GM12892 (cell line): ENCODE results near the gene LARP4B.

Experiments used
- POLR2A ChIP-seq: IDR thresholded peaks from 2 replicates; pipeline ENCODE4 v1.6.1; 2011; ENCODE audit warnings: low read depth, low read length, control low read depth
- TAF1 ChIP-seq: IDR thresholded peaks from 2 replicates; pipeline ENCODE4 v1.6.1; 2011; ENCODE audit warnings: low read depth, mild to moderate bottlenecking, control low read depth, low read length, borderline replicate concordance

DNA sequence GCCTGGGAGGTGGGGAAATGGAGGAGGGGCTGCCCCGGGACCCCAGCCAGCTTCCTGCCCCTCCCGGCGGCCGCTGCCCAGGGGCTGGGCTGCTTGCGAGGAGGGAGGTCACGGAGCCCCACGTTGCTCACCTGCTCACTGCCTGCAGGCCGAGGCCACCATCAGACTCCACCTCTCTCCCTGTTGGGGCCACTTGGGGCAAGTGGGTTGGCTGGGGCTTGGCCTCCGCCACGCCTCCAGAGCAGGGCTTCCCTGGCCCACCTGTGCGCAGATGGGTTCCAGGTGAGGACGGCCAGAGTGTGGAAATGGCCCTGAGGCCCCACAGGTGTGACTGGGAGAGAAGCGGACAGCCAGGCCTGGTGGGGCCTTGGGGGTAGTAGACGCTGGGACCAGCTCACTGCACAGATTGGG, 159.3 kb downstream of the LARP4B start:
- TF ChIP-seq POLR2A (no peak), TAF1 (no peak)
